Keratinocyte (primary cell): ENCODE data around the gene UBAC2. TPM values are rescaled to one million over a fixed set of nuclear protein-coding genes. Genes with fewer than 3 reads are reported as not detected.

Experiments
- DNase-seq: peaks from one replicate; pipeline ENCODE4 v3.0.0-alpha.2; 2011; ENCODE audit warnings: low read depth, missing footprints, low spot score
- FAIRE-seq: peaks from 2 replicates; lab custom pipeline; 2011; peaks lifted over from hg19 to GRCh38; lab: Jason Lieb, UNC
- H2AFZ ChIP-seq: 2 replicates; pipeline ENCODE4 v1.6.0; 2012; ENCODE audit warnings: low read length, control low read depth, inconsistent platforms; ENCODE audit not compliant: control insufficient read depth
- H3K27ac ChIP-seq: 2 replicates; pipeline ENCODE4 v1.5.1; 2011; ENCODE audit warnings: low read length; ENCODE audit not compliant: control insufficient read depth, insufficient read depth
- H3K27me3 ChIP-seq: 3 replicates; pipeline ENCODE4 v1.6.0; 2011; ENCODE audit warnings: low read length; ENCODE audit not compliant: control insufficient read depth, insufficient read depth; ENCODE audit errors: extremely low read depth
- H3K36me3 ChIP-seq, 2 experiments: 2 replicates in 1 of 2; 3 replicates in 1 of 2; pipeline ENCODE4 v1.5.1; 2011; ENCODE audit warnings: low read length in 2 of 2, mild to moderate bottlenecking in 1 of 2; ENCODE audit not compliant: control insufficient read depth in 2 of 2, insufficient read depth in 2 of 2; ENCODE audit errors: extremely low read depth in 1 of 2
- H3K4me1 ChIP-seq: 3 replicates; pipeline ENCODE4 v1.5.1; 2011; ENCODE audit warnings: low read length; ENCODE audit not compliant: control insufficient read depth, insufficient read depth; ENCODE audit errors: extremely low read depth
- H3K4me2 ChIP-seq: 3 replicates; pipeline ENCODE4 v1.6.0; 2011; ENCODE audit warnings: low read depth, low read length; ENCODE audit not compliant: control insufficient read depth, insufficient read depth; ENCODE audit errors: extremely low read depth
- H3K4me3 ChIP-seq, 3 experiments: fragments of 200-600 bp in 1 of 3; sonication (generic) in 1 of 3; 2 replicates in 2 of 3; 3 replicates in 1 of 3; pipeline ENCODE4 v1.5.1; 2011 to 2016; ENCODE audit warnings: low read length in 3 of 3, mild to moderate bottlenecking in 3 of 3, control low read depth in 2 of 3, inconsistent platforms in 1 of 3, low read depth in 1 of 3, mixed read lengths in 1 of 3, mixed run types in 1 of 3, moderate library complexity in 1 of 3; ENCODE audit not compliant: control insufficient read depth in 2 of 3, insufficient read depth in 2 of 3; ENCODE audit errors: extremely low read depth in 1 of 3
- H3K79me2 ChIP-seq: 2 replicates; pipeline ENCODE4 v1.6.0; 2012; ENCODE audit warnings: low read length; ENCODE audit not compliant: control insufficient read depth, insufficient read depth
- H3K9ac ChIP-seq: 3 replicates; pipeline ENCODE4 v1.6.0; 2011; ENCODE audit warnings: low read length; ENCODE audit not compliant: control insufficient read depth, insufficient read depth; ENCODE audit errors: extremely low read depth
- H3K9me1 ChIP-seq: 3 replicates; pipeline ENCODE4 v1.6.0; 2011; ENCODE audit warnings: low read length; ENCODE audit not compliant: control insufficient read depth, insufficient read depth; ENCODE audit errors: extremely low read depth
- H3K9me3 ChIP-seq: 2 replicates; pipeline ENCODE4 v1.5.1; 2012; ENCODE audit warnings: low read depth, low read length; ENCODE audit not compliant: control insufficient read depth
- H4K20me1 ChIP-seq: 3 replicates; pipeline ENCODE4 v1.6.0; 2011; ENCODE audit warnings: low read length; ENCODE audit not compliant: control insufficient read depth, insufficient read depth; ENCODE audit errors: extremely low read depth
- EZH2 ChIP-seq: IDR thresholded peaks from one replicate; pipeline ENCODE4 v1.6.1; 2012; ENCODE audit warnings: inconsistent platforms, mild to moderate bottlenecking, low read length, moderate library complexity
- dilution Hi-C: fragments of 300-500 bp; cut with MboI; formaldehyde crosslinking; loops from one replicate; pipeline ENCODE4 v1.7.0; 2020; ENCODE audit warnings: low sequenced_read_pairs; ENCODE audit not compliant: extremely low pct_ligation_motif_present
- polyA plus RNA-seq, 5 experiments: library from polyadenylated mRNA; depleted of rRNA in 3 of 5; stranded (reverse) in 3 of 5; stranded (forward) in 1 of 5; unstranded in 1 of 5; fragments of >200 nt; gene quantifications; 1 replicate in 1 of 5; 2 replicates in 3 of 5; 3 replicates in 1 of 5; pipeline versions ENCODE4 v1.2.1 to v1.2.3, GENCODE V29; 2011 to 2012; ENCODE audit warnings: missing spikeins in 2 of 5, low read depth in 1 of 5, low replicate concordance in 1 of 5
- TF ChIP-seq, protein P1 (sequence below), 3 experiments: IDR thresholded peaks in 1 of 3; conservative IDR thresholded peaks in 1 of 3; optimal IDR thresholded peaks in 1 of 3; 2 replicates in 2 of 3; 3 replicates in 1 of 3; pipeline versions ENCODE3 to v1.5.1; 2011; ENCODE audit warnings: low read length in 3 of 3, mild to moderate bottlenecking in 3 of 3, moderate library complexity in 2 of 3, control low read depth in 1 of 3, inconsistent platforms in 1 of 3; ENCODE audit not compliant: insufficient read depth in 2 of 3; ENCODE audit errors: extremely low read depth in 1 of 3

Gene UBAC2
- polyA plus RNA-seq, 1 donor (not counting 4 experiments of a cell fraction or from before 2014, with no cell fraction given): 104 TPM

- Histone ChIP-seq H3K4me3 (no peak overlapping the region), H3K27me3 (peaks cover 28% of the 10 kb centered on the region)
- dilution Hi-C loops: no loop called here
These were observed 214.5 kb downstream of the UBAC2 start for GRCh38 chr13:99415014-99415650.

DNA sequence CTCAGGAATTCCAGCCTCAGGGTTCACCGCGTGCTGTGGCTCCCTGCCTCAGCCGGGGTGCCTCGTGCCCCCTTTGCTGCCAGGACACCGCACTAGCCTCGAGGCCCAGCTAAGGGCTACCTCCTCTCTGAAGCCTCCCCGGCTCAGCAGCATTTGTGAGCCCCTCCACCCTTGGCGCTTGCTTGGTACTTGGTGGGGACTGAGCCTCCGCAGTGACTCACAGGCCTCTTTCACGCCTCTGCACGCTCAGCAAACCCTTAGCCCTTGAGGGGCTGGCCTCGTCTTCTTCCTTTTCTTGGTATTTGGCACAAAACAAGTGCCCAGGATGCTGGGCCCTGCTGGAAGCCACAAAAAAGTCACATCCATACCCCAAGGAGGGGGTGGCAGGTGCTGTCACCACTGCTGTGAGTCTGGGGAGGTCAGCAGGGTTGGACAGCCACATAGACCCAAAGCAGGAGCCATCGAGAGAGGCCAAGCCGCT, 215.2 kb downstream of the UBAC2 start:
- peaks cover 28% of the 10 kb centered on the region for H3K27me3 ChIP-seq

More at GRCh38 chr13:99415014-99415650, 214.5 kb downstream of the UBAC2 start:
- Histone ChIP-seq H3K36me3 (no peaks in the 10 kb centered on the region), H3K9me3 (no peaks in the 10 kb centered on the region), H2AFZ (no peak overlapping the region), H3K4me2 (no peak overlapping the region), H3K9me1 (no peaks in the 10 kb centered on the region), H3K4me1 (no peaks in the 10 kb centered on the region), H3K9ac (no peak overlapping the region), H3K27ac (no peak overlapping the region), H4K20me1 (no peaks in the 10 kb centered on the region), H3K79me2 (no peaks in the 10 kb centered on the region)
- TF ChIP-seq, protein P1, sequence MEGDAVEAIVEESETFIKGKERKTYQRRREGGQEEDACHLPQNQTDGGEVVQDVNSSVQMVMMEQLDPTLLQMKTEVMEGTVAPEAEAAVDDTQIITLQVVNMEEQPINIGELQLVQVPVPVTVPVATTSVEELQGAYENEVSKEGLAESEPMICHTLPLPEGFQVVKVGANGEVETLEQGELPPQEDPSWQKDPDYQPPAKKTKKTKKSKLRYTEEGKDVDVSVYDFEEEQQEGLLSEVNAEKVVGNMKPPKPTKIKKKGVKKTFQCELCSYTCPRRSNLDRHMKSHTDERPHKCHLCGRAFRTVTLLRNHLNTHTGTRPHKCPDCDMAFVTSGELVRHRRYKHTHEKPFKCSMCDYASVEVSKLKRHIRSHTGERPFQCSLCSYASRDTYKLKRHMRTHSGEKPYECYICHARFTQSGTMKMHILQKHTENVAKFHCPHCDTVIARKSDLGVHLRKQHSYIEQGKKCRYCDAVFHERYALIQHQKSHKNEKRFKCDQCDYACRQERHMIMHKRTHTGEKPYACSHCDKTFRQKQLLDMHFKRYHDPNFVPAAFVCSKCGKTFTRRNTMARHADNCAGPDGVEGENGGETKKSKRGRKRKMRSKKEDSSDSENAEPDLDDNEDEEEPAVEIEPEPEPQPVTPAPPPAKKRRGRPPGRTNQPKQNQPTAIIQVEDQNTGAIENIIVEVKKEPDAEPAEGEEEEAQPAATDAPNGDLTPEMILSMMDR (optimal IDR thresholded peaks at IDR 0.05 in 1 of 3, IDR thresholded peaks at IDR 0.05 in 1 of 3, conservative IDR thresholded peaks at IDR 0.05 in 1 of 3; ENCODE audit: extremely low read depth in 1 of 3, insufficient read depth in 2 of 3, low read length in 3 of 3): no peak
- no peak for TF ChIP-seq EZH2
- FAIRE-seq (no peak), DNase-seq (no peak)

More for the DNA sequence above, 215.2 kb downstream of the UBAC2 start:
- no peak overlapping the region for H3K4me3 ChIP-seq
- no peak overlapping the region for H2AFZ ChIP-seq
- DNase-seq: no peak
- no peaks in the 10 kb centered on the region for H3K36me3 ChIP-seq
- H3K79me2 ChIP-seq: no peaks in the 10 kb centered on the region
- no peaks in the 10 kb centered on the region for H3K9me1 ChIP-seq
- no peaks in the 10 kb centered on the region for H4K20me1 ChIP-seq
- no peaks in the 10 kb centered on the region for H3K9me3 ChIP-seq
- H3K27ac ChIP-seq: no peak overlapping the region
- no peak overlapping the region for H3K4me2 ChIP-seq
- dilution Hi-C loops: no loop called here
- no peak overlapping the region for H3K9ac ChIP-seq
- no peak for FAIRE-seq
- no peak for TF ChIP-seq EZH2
- TF ChIP-seq, protein P1 (optimal IDR thresholded peaks at IDR 0.05 in 1 of 3, IDR thresholded peaks at IDR 0.05 in 1 of 3, conservative IDR thresholded peaks at IDR 0.05 in 1 of 3; ENCODE audit: extremely low read depth in 1 of 3, insufficient read depth in 2 of 3, low read length in 3 of 3): no peak
- H3K4me1 ChIP-seq: no peaks in the 10 kb centered on the region
